Measurements from ENCODE around the gene CSF1. TPM values are rescaled to one million over a fixed set of nuclear protein-coding genes. Genes with fewer than 3 reads are reported as not detected.

Gene CSF1
- total RNA-seq, 1 donor from 2014 or later, result 13.9 TPM

- Histone ChIP-seq H3K4me1 (peaks cover 44% of the 10 kb centered on the region), H3K27me3 (ENCODE audit: low read depth) (no peaks in the 10 kb centered on the region), H3K27ac (replicated peaks) (no peak overlapping the region), H3K9me3 (replicated peaks) (no peaks in the 10 kb centered on the region), H3K36me3 (no peaks in the 10 kb centered on the region), H3K4me3 (no peak overlapping the region)
- DNase-seq, result no peak
- intact Hi-C loops (cut with micrococcal nuclease), result no loop called here
- no peak for TF ChIP-seq CTCF (IDR thresholded peaks at IDR 0.05; ENCODE audit: borderline replicate concordance)
Observed at GRCh38 chr1:109889094-109889493, 21.6 kb upstream of the CSF1 start.

- no peak for TF ChIP-seq CTCF (IDR thresholded peaks at IDR 0.05; ENCODE audit: borderline replicate concordance)
- H3K4me3 ChIP-seq, result no peak overlapping the region
- intact Hi-C loops (cut with micrococcal nuclease), result no loop called here
- H3K27ac ChIP-seq (replicated peaks), result peak overlapping the region; percentile 9
- peaks cover 48% of the 10 kb centered on the region for H3K4me1 ChIP-seq
- DNase-seq, result no peak
- H3K36me3 ChIP-seq, result no peaks in the 10 kb centered on the region
- H3K27me3 ChIP-seq (ENCODE audit: low read depth), result no peaks in the 10 kb centered on the region
- H3K9me3 ChIP-seq (replicated peaks), result no peaks in the 10 kb centered on the region
Observed at GRCh38 chr1:109890115-109890953, 20.3 kb upstream of the CSF1 start.

GRCh38 chr1:109891930-109892329, 18.7 kb upstream of the CSF1 start:
- intact Hi-C loops (cut with micrococcal nuclease), result no loop called here
- Histone ChIP-seq H3K27ac (replicated peaks) (peak overlapping the region; percentile 66), H3K36me3 (no peaks in the 10 kb centered on the region), H3K4me3 (no peak overlapping the region), H3K9me3 (replicated peaks) (no peaks in the 10 kb centered on the region), H3K4me1 (peaks cover 64% of the 10 kb centered on the region), H3K27me3 (ENCODE audit: low read depth) (no peaks in the 10 kb centered on the region)
- DNase-seq, result no peak
- TF ChIP-seq CTCF (IDR thresholded peaks at IDR 0.05; ENCODE audit: borderline replicate concordance), result no peak

GRCh38 chr1:109892561-109893368, 17.9 kb upstream of the CSF1 start:
- Histone ChIP-seq H3K27me3 (ENCODE audit: low read depth) (no peaks in the 10 kb centered on the region), H3K36me3 (no peaks in the 10 kb centered on the region), H3K27ac (replicated peaks) (peak overlapping the region; percentile 66), H3K4me1 (peaks cover 72% of the 10 kb centered on the region), H3K4me3 (no peak overlapping the region), H3K9me3 (replicated peaks) (no peaks in the 10 kb centered on the region)
- intact Hi-C loops (cut with micrococcal nuclease), result no loop called here
- DNase-seq, result no peak
- no peak for TF ChIP-seq CTCF (IDR thresholded peaks at IDR 0.05; ENCODE audit: borderline replicate concordance)

GRCh38 chr1:109893532-109894171, 17.0 kb upstream of the CSF1 start:
- Histone ChIP-seq H3K27ac (replicated peaks) (peak overlapping the region; percentile 66), H3K36me3 (no peaks in the 10 kb centered on the region), H3K9me3 (replicated peaks) (no peaks in the 10 kb centered on the region), H3K27me3 (ENCODE audit: low read depth) (no peaks in the 10 kb centered on the region), H3K4me3 (no peak overlapping the region), H3K4me1 (peaks cover 79% of the 10 kb centered on the region)
- TF ChIP-seq CTCF (IDR thresholded peaks at IDR 0.05; ENCODE audit: borderline replicate concordance), result no peak
- no peak for DNase-seq
- intact Hi-C loops (cut with micrococcal nuclease), result no loop called here
